TTC549 (cell line): Measurements from ENCODE around the gene PKLR.
"Not testable (repeated sequence)": the region's sequence is repeated elsewhere in the genome, so short reads cannot be mapped to it uniquely, and the experiment has no call there.

ENCODE experiments used
- FAIRE-seq: peaks from 2 replicates; lab custom pipeline; 2012; peaks lifted over from hg19 to GRCh38; lab: Jason Lieb, UNC

The PKLR gene

DNA sequence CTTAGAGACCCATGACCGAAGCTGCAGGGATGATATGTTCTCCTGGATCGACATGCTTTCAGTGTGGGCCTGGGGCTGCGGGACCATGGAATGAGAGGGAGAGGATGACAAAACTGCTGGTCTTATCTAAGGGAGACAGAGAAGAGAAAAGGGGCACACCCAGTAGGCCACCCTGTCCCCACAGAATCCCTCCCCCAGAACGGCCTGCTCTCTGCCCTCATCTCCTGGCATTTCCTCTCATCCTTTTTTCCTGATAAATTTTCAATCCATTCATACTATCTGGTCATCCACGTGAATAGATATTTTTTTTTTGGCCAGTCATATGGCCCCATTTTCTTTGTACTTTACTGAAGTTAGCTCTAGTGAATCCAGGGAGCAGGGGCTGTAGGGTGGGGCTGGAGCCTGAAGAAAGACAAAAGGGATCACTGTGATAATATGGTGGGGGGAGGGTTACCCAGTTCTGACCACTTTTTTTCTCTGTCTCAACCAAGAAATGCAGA lies at the start of gene PKLR:
PKLR (minus strand) TSS at position 97 of the 500 bp plus-strand sequence; CDS start at position 54, 43 bp downstream.
- no peak for FAIRE-seq

GRCh38 chr1:155342842-155343241 lies 41.6 kb upstream of the PKLR start:
- FAIRE-seq = no peak

GRCh38 chr1:155339515-155340097 lies 38.4 kb upstream of the PKLR start:
- peak; percentile 29 for FAIRE-seq

DNA sequence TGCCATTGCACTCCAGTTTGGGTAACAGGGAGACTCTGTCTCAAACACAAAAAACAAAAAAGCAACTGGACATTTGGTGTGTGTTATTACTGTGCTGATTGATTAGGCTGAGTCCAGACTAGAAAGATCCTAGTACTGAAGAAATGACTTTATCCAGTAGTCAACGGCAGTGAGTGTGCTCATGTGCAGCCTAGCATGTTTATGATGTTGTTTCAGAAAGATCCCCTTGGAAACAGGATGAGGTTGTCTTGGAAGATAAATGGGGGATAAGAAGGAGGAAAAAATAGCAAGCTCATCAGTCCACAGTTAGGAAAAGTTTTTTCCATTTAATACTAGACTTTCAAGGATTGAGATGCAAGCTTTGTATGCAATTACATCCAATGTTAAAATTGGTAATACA lies 33.7 kb upstream of the PKLR start:
- FAIRE-seq = no peak

- FAIRE-seq = no peak
Measured at GRCh38 chr1:155329980-155330598, 28.9 kb upstream of the PKLR start.

DNA sequence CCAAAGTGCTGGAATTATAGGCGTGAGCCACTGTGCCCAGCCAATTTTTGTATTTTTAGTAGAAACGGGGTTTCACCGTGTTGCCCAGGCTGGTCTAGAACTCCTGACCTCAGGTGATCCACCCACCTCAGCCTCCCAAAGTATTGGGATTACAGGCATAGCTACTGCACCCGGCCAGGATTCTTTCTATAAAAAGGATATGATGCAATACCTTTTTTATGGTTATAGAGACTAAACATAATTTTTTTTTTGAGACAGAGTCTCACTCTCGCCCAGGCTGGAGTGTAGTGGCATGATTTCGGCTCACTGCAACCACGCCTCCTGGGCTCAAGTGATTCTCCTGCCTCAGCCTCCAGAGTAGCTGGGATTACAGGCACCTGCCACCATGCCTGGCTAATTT lies 27.6 kb upstream of the PKLR start:
- not testable (repeated sequence) for FAIRE-seq

- FAIRE-seq = no peak
Measured at GRCh38 chr1:155327981-155328380, 26.7 kb upstream of the PKLR start.

DNA sequence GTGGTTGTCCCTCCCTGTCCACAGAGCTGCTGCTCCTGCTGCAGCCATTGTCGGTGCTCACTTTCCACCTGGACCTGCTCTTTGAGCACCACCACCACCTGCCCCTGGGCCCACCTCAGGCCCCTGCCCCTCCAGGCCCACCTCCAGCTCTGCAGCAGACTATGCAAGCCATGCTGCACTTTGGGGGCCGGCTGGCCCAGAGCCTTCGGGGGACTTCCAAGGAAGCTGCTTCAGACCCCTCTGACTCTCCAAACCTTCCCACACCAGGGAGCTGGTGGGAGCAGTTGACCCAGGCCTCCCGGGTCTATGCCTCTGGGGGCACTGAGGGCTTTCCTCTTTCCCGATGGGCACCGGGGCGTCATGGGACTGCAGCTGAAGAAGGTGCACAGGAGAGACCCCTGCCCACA lies 25.4 kb upstream of the PKLR start:
- no peak for FAIRE-seq

- FAIRE-seq = no peak
Measured at GRCh38 chr1:155326020-155326526, 24.8 kb upstream of the PKLR start.

DNA sequence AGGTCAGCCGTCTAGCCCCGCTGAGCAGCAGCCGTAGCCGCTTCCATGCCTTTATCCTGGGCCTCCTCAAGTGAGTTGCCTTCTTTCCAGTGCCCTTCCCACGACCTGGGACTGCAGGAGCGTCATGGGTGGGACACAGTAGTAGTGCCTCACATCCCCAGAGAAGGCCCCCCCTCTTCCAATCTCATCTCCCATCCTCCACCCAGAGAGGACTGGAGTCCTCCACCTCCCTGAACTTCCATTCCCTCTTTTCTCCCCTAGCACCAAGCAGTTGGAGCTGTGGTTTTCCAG lies 24.3 kb upstream of the PKLR start:
- FAIRE-seq = no peak

DNA sequence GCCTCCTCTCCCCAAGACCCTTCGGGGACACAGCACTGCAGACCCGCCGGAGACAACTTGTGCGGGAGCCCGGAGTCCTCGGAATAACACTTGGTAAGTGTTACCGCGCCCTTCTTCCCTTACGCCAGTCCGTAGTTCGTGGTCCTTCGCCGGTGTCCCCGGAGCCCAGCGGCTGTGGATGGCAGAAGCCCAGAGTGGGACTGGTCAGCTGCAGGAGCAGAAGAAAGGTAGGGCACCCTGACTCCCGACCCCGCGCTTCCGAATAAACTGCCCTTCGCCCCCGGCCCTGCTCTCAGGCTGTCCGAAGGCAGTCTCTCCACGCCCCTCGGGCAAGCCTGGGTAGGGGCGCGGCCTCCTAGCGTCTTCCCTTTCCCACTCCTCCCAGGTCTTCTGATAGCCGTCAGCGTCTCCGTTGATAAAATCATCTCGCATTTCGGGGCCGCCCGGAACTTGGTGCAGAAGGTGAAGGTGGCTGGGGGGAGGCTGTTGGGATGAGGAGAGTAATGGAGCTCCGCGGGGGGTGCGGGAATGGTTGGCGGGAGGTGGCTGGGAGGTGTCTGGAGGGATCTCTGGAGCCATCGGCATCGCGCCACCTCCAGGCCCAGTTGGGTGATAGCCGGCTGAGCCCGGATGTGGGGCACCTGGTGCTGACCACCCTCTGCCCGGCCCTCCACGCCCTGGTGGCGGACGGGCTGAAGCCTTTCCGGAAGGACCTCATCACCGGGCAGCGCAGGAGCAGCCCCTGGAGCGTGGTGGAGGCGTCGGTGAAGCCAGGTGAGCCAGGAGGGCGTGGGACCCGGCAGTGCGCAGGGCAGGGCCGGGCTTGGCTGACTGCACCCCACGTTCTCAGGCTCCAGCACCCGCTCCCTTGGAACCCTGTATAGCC lies 23.7 kb upstream of the PKLR start:
- no peak for FAIRE-seq

DNA sequence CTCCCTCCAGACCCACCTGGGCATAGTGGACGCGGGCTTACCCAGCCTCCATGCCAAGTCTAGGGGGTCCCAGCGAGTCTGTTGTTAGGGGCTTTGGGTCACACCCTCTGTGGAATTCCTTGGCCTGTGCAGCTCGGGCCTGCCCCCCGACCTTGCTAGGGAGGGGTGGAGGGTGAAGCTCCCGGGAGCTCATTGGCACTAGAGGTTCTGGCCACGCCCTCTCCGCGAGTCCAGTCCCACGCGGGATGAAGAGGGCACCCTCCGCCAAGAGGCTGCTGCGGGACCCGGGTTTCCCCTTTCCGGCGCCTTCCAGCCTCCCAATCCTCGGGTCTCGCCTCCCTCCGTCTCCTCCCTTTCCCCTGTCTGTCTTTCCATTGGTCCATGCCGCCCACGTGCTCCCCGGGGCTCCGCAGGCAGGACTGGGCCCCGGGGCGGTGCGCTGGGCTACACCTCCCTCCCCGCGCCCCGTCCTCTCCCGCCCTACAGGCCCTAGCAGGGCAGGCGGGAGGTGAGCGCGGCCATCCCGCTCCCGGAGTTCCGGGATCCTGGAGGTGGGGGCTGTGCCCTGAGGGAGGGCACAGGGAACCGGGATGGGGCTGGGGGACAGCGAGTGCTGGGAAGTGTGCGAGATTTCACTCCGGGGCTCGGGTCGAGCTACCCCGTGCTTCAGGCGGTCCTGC lies 22.9 kb upstream of the PKLR start:
- FAIRE-seq = peak; percentile 92

- peak; percentile 32 for FAIRE-seq
Measured at GRCh38 chr1:155323729-155324036, 22.4 kb upstream of the PKLR start.

DNA sequence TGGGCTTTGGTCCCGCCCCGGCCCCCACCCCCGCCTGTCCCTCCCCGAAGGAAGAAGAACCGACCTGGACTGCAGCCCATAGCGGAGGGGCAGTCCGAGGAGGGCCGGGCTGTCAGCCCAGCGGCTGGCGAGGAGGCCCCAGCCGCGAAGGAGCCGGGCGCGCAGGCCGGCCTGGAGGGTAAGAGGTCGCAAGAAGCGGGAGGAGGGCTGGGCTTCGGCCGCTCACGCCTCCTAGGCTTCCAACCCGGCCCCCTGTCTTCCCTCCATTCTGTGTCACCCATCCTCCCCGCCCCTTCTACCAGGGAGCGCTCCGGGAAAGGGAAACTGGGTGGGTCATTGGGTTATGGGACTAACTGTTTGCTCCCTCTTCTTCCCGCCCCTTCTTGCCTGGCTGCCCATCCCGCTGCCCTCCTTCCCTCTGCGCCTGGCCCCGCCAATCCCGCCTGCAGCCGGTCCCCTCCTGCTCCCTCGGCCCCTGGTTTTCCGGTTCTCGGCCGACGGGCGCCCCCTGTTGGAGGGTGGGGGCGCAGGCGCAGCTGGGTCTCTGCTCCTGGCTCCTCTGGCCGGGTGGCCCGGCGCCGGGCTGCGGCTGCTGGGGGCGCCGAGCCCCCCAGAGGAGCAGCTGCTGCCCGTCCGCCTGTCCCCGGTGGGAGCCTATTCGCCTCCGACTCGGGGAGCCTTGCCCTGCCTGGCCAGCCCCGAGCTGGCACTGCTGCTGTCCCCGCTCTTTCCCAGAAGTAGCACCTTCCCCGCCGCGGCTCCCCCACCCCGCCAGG lies 21.9 kb upstream of the PKLR start:
- FAIRE-seq = peak; percentile 75

- no peak for FAIRE-seq
Measured at GRCh38 chr1:155322571-155322952, 21.3 kb upstream of the PKLR start.

- FAIRE-seq = no peak
Measured at GRCh38 chr1:155321639-155322503, 20.6 kb upstream of the PKLR start.

DNA sequence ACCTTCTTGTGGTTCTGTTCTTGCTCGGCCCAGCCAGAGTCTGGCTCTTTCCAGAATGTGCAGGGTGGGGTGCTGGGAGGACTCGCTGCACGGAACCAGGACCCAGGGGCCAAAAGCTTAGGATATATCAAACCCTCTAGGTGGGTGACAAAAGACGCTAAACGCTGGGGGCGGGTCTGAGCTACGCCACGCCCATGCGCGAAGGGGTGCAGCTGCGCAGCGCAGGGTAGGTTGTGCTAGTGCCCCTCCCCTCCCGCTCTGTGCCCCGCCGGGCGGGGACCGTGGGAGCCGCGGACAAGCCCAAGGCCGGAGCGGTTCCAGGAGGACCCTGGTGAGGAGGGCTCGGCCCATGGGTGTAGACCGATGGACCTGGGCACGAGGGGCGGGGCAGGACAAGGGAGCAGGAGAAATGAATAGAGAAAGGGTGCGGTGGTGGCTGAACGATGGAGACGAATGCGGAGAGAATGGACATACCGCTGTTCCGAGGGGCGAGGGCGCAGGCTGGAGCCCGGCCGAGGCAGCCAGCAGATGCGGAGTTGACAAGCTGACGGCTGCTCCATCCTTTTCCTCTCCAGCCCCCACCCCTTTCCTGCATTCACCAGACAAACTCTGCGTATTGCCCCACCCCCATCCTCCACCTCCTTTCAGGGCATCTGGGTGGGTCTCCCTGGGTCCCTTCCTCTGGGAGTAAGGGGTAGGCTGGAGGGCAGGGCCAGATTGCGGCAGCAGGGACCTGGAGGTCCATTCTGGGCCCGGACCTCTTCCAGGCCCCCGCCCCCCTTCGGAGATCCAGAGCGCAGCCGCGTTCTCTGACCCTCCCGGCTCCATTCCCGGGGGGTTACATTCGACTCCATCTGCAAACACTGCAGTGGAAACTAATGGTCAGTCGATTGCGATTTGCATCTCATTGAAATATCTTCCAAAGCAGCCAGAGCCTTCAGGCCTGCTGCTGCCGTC lies 19.7 kb upstream of the PKLR start, which contains the start of gene RUSC1:
RUSC1 (plus strand) TSS at position 234 of the 957 bp plus-strand sequence. CDS start 880 bp downstream, outside the sequence.
- FAIRE-seq = no peak

- no peak for FAIRE-seq
Measured at GRCh38 chr1:155320252-155320651, 19.0 kb upstream of the PKLR start.

GRCh38 chr1:155319536-155319935 lies 18.3 kb upstream of the PKLR start:
- no peak for FAIRE-seq

GRCh38 chr1:155318082-155318481 lies 16.8 kb upstream of the PKLR start:
- FAIRE-seq = no peak
